OCI-LY7 (cell line): ENCODE measurements around the gene NOL9. TPM values are rescaled to one million over a fixed set of nuclear protein-coding genes. Genes with fewer than 3 reads are reported as not detected.
A peak's percentile ranks its signal among the peaks of the same experiment; 100 is the strongest.

Experiments
- BruUV-seq: library from RNA; stranded (reverse); fragments of 400-500 nt; replicated peaks from 2 replicates; lab custom pipeline; 2021; lab: Mats Ljungman, UMichigan
- CTCF ChIA-PET: fragments of 300-600 bp; sonication (Branson Sonifier 250); formaldehyde crosslinking; loops from one replicate; lab custom pipeline; 2022; ENCODE audit warnings: antibody characterized with exemption; ENCODE audit not compliant: unreplicated experiment; lab: Charles Lee
- POLR2A ChIA-PET: fragments of 300-600 bp; sonication (Branson Sonifier 250); formaldehyde crosslinking; loops from one replicate; lab custom pipeline; 2022; ENCODE audit warnings: antibody characterized with exemption; lab: Charles Lee
- DNase-seq: peaks from one replicate; pipeline ENCODE4 v3.0.0-alpha.2; 2015; ENCODE audit warnings: low spot score
- H2AFZ ChIP-seq: fragments of 200-600 bp; sonication (generic), shearing (Covaris generic); 2 replicates; pipeline ENCODE4 v1.6.1; 2014; ENCODE audit warnings: mild to moderate bottlenecking, antibody characterized with exemption, low read length, moderate library complexity
- H3K27ac ChIP-seq: fragments of 200-600 bp; sonication (generic); 2 replicates; pipeline ENCODE4 v1.5.1; 2014; ENCODE audit warnings: mixed run types, low read depth, mild to moderate bottlenecking, moderate library complexity, low read length, inconsistent platforms; ENCODE audit not compliant: poor library complexity, severe bottlenecking
- H3K36me3 ChIP-seq: fragments of 200-600 bp; sonication (generic); 2 replicates; pipeline ENCODE4 v1.6.1; 2014; ENCODE audit warnings: mild to moderate bottlenecking, antibody characterized with exemption, low read length, moderate library complexity, mixed read lengths; ENCODE audit not compliant: insufficient read depth
- H3K4me1 ChIP-seq: fragments of 200-600 bp; sonication (generic); 2 replicates; pipeline ENCODE4 v1.5.1; 2014; ENCODE audit warnings: mild to moderate bottlenecking, low read length; ENCODE audit not compliant: insufficient read depth, poor library complexity, severe bottlenecking
- H3K4me2 ChIP-seq: fragments of 200-600 bp; sonication (generic); 2 replicates; pipeline ENCODE4 v1.6.1; 2014; ENCODE audit warnings: mild to moderate bottlenecking, low read length
- H3K4me3 ChIP-seq: fragments of 200-600 bp; sonication (generic); 2 replicates; pipeline ENCODE4 v1.5.1; 2014; ENCODE audit warnings: mild to moderate bottlenecking, low read depth, low read length; ENCODE audit not compliant: poor library complexity, severe bottlenecking
- H3K79me2 ChIP-seq: fragments of 200-600 bp; sonication (generic); 2 replicates; pipeline ENCODE4 v1.6.1; 2016; ENCODE audit warnings: low read depth, mild to moderate bottlenecking, low read length, moderate library complexity, mixed read lengths; ENCODE audit not compliant: insufficient read depth
- H3K9me2 ChIP-seq: fragments of 200-600 bp; sonication (generic); 2 replicates; pipeline ENCODE4 v1.6.1; 2016; ENCODE audit warnings: mild to moderate bottlenecking, low read length, mixed read lengths; ENCODE audit not compliant: insufficient read depth
- H3K9me3 ChIP-seq: fragments of 200-600 bp; sonication (generic); 2 replicates; pipeline ENCODE4 v1.6.1; 2014; ENCODE audit warnings: mild to moderate bottlenecking, mixed run types, low read length, mixed read lengths
- H4K20me1 ChIP-seq: fragments of 200-600 bp; sonication (generic); 2 replicates; pipeline ENCODE4 v1.6.1; 2014; ENCODE audit warnings: mild to moderate bottlenecking, antibody characterized with exemption, low read length, moderate library complexity, mixed read lengths; ENCODE audit not compliant: insufficient read depth
- CTCF ChIP-seq: fragments of 200-600 bp; sonication (generic); conservative IDR thresholded peaks from 2 replicates; pipeline ENCODE4 v1.5.1; 2014; ENCODE audit warnings: mild to moderate bottlenecking, antibody characterized with exemption, low read length, moderate library complexity, mixed read lengths
- EZH2phosphoT487 ChIP-seq: fragments of 200-600 bp; sonication (generic); IDR thresholded peaks from 2 replicates; pipeline ENCODE4 v1.6.1; 2018; ENCODE audit warnings: low read depth, borderline replicate concordance, mild to moderate bottlenecking, mixed run types, antibody characterized with exemption, low read length, moderate library complexity, mixed read lengths
- intact Hi-C: fragments of 100-400 bp; cut with micrococcal nuclease; formaldehyde crosslinking; loops from one replicate; pipeline ENCODE4 v1.10.0; 2022; ENCODE audit not compliant: unreplicated experiment
- total RNA-seq, 2 experiments: library from RNA; depleted of rRNA in 1 of 2; stranded (reverse); fragments of >200 nt in 1 of 2; shearing (Covaris generic) in 1 of 2; gene quantifications; 2 replicates each; pipeline ENCODE4 v1.2.3, GENCODE V29; 2014 to 2022

Gene NOL9
- total RNA-seq, 2 experiments from 2014 or later: 39.1 to 58.8 TPM

- Histone ChIP-seq H3K27ac (no peak overlapping the region), H3K79me2 (no peaks in the 10 kb centered on the region), H3K4me2 (peak overlapping the region; percentile 51; the same call in 1 of the 2 replicates), H2AFZ (no peak overlapping the region), H3K4me1 (no peaks in the 10 kb centered on the region), H4K20me1 (no peaks in the 10 kb centered on the region), H3K4me3 (no peak overlapping the region), H3K9me2 (no peaks in the 10 kb centered on the region), H3K9me3 (no peaks in the 10 kb centered on the region), H3K36me3 (no peaks in the 10 kb centered on the region)
- BruUV-seq: no TSS peak
- CTCF ChIA-PET: no interaction called here
- intact Hi-C loops: no loop called here
- DNase-seq: no peak
- TF ChIP-seq CTCF (no peak), EZH2phosphoT487 (no peak)
- POLR2A ChIA-PET: no interaction called here
Observed at GRCh38 chr1:6497867-6498575, 56.3 kb downstream of the NOL9 start.

- H3K4me2 ChIP-seq: peak overlapping the region; percentile 51; the same call in 1 of the 2 replicates
- H3K36me3 ChIP-seq: no peaks in the 10 kb centered on the region
- DNase-seq: peak; percentile 16
- H3K4me3 ChIP-seq: no peak overlapping the region
- H4K20me1 ChIP-seq: no peaks in the 10 kb centered on the region
- ChIA-PET POLR2A (no interaction called here), CTCF (no interaction called here)
- no TSS peak for BruUV-seq
- TF ChIP-seq EZH2phosphoT487 (no peak), CTCF (no peak)
- H3K27ac ChIP-seq: no peak overlapping the region
- no peaks in the 10 kb centered on the region for H3K4me1 ChIP-seq
- no peaks in the 10 kb centered on the region for H3K9me3 ChIP-seq
- intact Hi-C loops: no loop called here
- H3K9me2 ChIP-seq: no peaks in the 10 kb centered on the region
- no peak overlapping the region for H2AFZ ChIP-seq
- no peaks in the 10 kb centered on the region for H3K79me2 ChIP-seq
Observed at GRCh38 chr1:6497215-6497866, 57.0 kb downstream of the NOL9 start.

- BruUV-seq: no TSS peak
- intact Hi-C loops: no loop called here
- no peak overlapping the region for H3K4me3 ChIP-seq
- CTCF ChIA-PET: no interaction called here
- H3K79me2 ChIP-seq: no peaks in the 10 kb centered on the region
- H3K4me2 ChIP-seq: no peak overlapping the region
- DNase-seq: no peak
- TF ChIP-seq EZH2phosphoT487: no peak
- TF ChIP-seq CTCF: no peak
- no peak overlapping the region for H2AFZ ChIP-seq
- H4K20me1 ChIP-seq: no peaks in the 10 kb centered on the region
- H3K27ac ChIP-seq: no peak overlapping the region
- no peaks in the 10 kb centered on the region for H3K9me3 ChIP-seq
- no peaks in the 10 kb centered on the region for H3K4me1 ChIP-seq
- H3K36me3 ChIP-seq: no peaks in the 10 kb centered on the region
- H3K9me2 ChIP-seq: no peaks in the 10 kb centered on the region
- POLR2A ChIA-PET: no interaction called here
Observed at GRCh38 chr1:6496890-6497214, 57.5 kb downstream of the NOL9 start.
